ENCODE data around the gene ABCC3.

Gene ABCC3

GRCh38 chr17:50607522-50608175 lies 27.0 kb upstream of the ABCC3 start:
- no peak for DNase-seq (ENCODE audit: low read depth in 2 of 2)

- no peak for DNase-seq (ENCODE audit: low read depth in 2 of 2)
Measured at GRCh38 chr17:50608700-50609379, 25.8 kb upstream of the ABCC3 start.

- DNase-seq (ENCODE audit: low read depth in 2 of 2): no peak
Measured at GRCh38 chr17:50609380-50610074, 25.2 kb upstream of the ABCC3 start.

GRCh38 chr17:50611634-50612033 lies 23.0 kb upstream of the ABCC3 start:
- no peak for DNase-seq (ENCODE audit: low read depth in 2 of 2)

- DNase-seq (ENCODE audit: low read depth in 2 of 2): no peak
Measured at GRCh38 chr17:50612281-50612680, 22.4 kb upstream of the ABCC3 start.

GRCh38 chr17:50613007-50613992 lies 21.4 kb upstream of the ABCC3 start:
- no peak for DNase-seq (ENCODE audit: low read depth in 2 of 2)

- DNase-seq (ENCODE audit: low read depth in 2 of 2): no peak
Measured at GRCh38 chr17:50614471-50615051, 20.1 kb upstream of the ABCC3 start.

GRCh38 chr17:50615828-50616227 lies 18.9 kb upstream of the ABCC3 start:
- no peak for DNase-seq (ENCODE audit: low read depth in 2 of 2)

GRCh38 chr17:50618300-50618699 lies 16.4 kb upstream of the ABCC3 start:
- DNase-seq (ENCODE audit: low read depth in 2 of 2): no peak

GRCh38 chr17:50618941-50619340 lies 15.7 kb upstream of the ABCC3 start:
- DNase-seq (ENCODE audit: low read depth in 2 of 2): no peak

- no peak for DNase-seq (ENCODE audit: low read depth in 2 of 2)
Measured at GRCh38 chr17:50619489-50619888, 15.2 kb upstream of the ABCC3 start.

GRCh38 chr17:50620237-50620636 lies 14.4 kb upstream of the ABCC3 start:
- no peak for DNase-seq (ENCODE audit: low read depth in 2 of 2)

- no peak for DNase-seq (ENCODE audit: low read depth in 2 of 2)
Measured at GRCh38 chr17:50620858-50621257, 13.8 kb upstream of the ABCC3 start.

- DNase-seq (ENCODE audit: low read depth in 2 of 2): no peak
Measured at GRCh38 chr17:50621574-50622031, 13.1 kb upstream of the ABCC3 start.

- DNase-seq (ENCODE audit: low read depth in 2 of 2): no peak
Measured at GRCh38 chr17:50624321-50624934, 10.3 kb upstream of the ABCC3 start.

GRCh38 chr17:50625032-50625871 lies 9.4 kb upstream of the ABCC3 start:
- no peak for DNase-seq (ENCODE audit: low read depth in 2 of 2)

GRCh38 chr17:50626037-50626574 lies 8.6 kb upstream of the ABCC3 start:
- DNase-seq (ENCODE audit: low read depth in 2 of 2): peak; percentile 23 to 59

GRCh38 chr17:50627036-50627781 lies 7.5 kb upstream of the ABCC3 start:
- DNase-seq (ENCODE audit: low read depth in 2 of 2): no peak
